Lower leg skin (tissue), 4 donors: ENCODE data around the gene KIAA1671. TPM values are rescaled to one million over a fixed set of nuclear protein-coding genes. Genes with fewer than 3 reads are reported as not detected.

Source experiments
- DNase-seq, 2 donors: peaks; one replicate each; pipeline ENCODE4 v3.0.0-alpha.2; 2019; ENCODE audit warnings: low spot score in 2 of 2
- H3K4me3 ChIP-seq: fragments of 200-600 bp; sonication (generic); 2 replicates; pipeline ENCODE4 v1.5.1; 2017; ENCODE audit warnings: mild to moderate bottlenecking, low read depth; ENCODE audit not compliant: poor library complexity, severe bottlenecking
- CTCF ChIP-seq, 3 donors: fragments of 450-650 bp; IDR thresholded peaks; one replicate each; pipeline ENCODE4 v1.5.1; 2016; ENCODE audit warnings: antibody characterized with exemption in 3 of 3, mild to moderate bottlenecking in 3 of 3, moderate library complexity in 2 of 3
- POLR2A ChIP-seq, 2 donors: fragments of 450-650 bp; IDR thresholded peaks; one replicate each; pipeline ENCODE4 v1.6.1; 2016 to 2017; ENCODE audit warnings: antibody characterized with exemption in 2 of 2, mild to moderate bottlenecking in 1 of 2, moderate library complexity in 1 of 2
- WGBS, 2 donors: methylation state at CpG; one replicate each; pipeline ENCODE4 v1.1.5; 2018; 5-methylcytosine and 5-hydroxymethylcytosine counted together
- intact Hi-C: fragments of 100-400 bp; cut with DNase I; formaldehyde crosslinking; loops from one replicate; pipeline ENCODE4 v1.15.0; 2023; ENCODE audit warnings: low total_unique reads
- total RNA-seq, 4 donors: library from RNA; depleted of rRNA; stranded (reverse); fragments of >200 nt; gene quantifications; one replicate each; pipeline ENCODE4 v1.1.0, GENCODE V29; 2016

Gene KIAA1671
- total RNA-seq, 4 donors from 2014 or later = 60.0 to 87.8 (median 85.1) TPM

GRCh38 chr22:25131198-25131887 is 178.8 kb downstream of the KIAA1671 start:
- DNase-seq = no peak
- 65 to 74% methylated on average over 8 to 9 of the region's 9 CpGs for WGBS, 2 donors
- H3K4me3 ChIP-seq = no peak overlapping the region
- TF ChIP-seq CTCF (IDR thresholded peaks at IDR 0.05) (no peak), POLR2A (IDR thresholded peaks at IDR 0.05) (no peak)
- intact Hi-C loops = no loop called here

- TF ChIP-seq POLR2A (IDR thresholded peaks at IDR 0.05) (no peak), CTCF (IDR thresholded peaks at IDR 0.05) (no peak)
- no peak overlapping the region for H3K4me3 ChIP-seq
- intact Hi-C loops = no loop called here
- 38% methylated on average over 4 of the region's 4 CpGs for WGBS, 2 donors
- DNase-seq = peak in 1 of 2 donors; percentile 79
Observed at GRCh38 chr22:25134028-25134427, 181.5 kb downstream of the KIAA1671 start.

GRCh38 chr22:25134451-25134850 is 181.9 kb downstream of the KIAA1671 start:
- no peak for DNase-seq
- 44 to 47% methylated on average over 2 of the region's 2 CpGs for WGBS, 2 donors
- intact Hi-C loops = no loop called here
- TF ChIP-seq POLR2A (IDR thresholded peaks at IDR 0.05) = no peak
- no peak for TF ChIP-seq CTCF (IDR thresholded peaks at IDR 0.05)
- H3K4me3 ChIP-seq = no peak overlapping the region

DNA sequence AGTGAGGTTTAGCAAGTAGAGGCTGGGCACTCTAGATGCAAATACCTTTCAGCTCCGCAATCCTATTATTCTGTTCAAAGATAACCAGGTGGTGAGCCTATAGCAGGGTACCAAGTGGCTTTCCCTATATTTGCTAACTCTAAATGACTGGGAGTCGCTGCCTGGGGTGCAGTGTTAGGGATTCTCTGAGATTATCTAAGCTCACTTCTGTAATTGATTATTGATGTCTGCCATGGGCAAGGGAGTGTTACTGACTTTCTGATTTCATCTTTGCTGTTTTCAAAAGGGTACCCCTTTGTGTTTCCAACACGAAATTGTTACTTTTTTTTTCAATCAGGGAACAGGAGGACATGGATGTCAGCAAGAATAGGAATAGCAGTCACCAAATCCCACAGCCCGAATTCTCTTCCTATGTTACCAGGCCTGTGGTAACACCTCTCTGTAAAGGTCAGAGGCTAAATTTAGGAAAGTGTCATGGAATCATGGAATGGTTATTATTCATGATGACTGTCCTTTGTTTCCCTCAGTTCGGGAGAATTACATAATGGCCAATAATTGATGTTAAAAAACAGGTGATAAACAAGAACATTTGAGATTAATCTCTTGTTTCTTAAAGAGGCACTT is 184.5 kb downstream of the KIAA1671 start:
- WGBS, 2 donors = 69 to 73% methylated on average over 5 of the region's 5 CpGs
- TF ChIP-seq POLR2A (IDR thresholded peaks at IDR 0.05) (no peak), CTCF (IDR thresholded peaks at IDR 0.05) (no peak)

DNA sequence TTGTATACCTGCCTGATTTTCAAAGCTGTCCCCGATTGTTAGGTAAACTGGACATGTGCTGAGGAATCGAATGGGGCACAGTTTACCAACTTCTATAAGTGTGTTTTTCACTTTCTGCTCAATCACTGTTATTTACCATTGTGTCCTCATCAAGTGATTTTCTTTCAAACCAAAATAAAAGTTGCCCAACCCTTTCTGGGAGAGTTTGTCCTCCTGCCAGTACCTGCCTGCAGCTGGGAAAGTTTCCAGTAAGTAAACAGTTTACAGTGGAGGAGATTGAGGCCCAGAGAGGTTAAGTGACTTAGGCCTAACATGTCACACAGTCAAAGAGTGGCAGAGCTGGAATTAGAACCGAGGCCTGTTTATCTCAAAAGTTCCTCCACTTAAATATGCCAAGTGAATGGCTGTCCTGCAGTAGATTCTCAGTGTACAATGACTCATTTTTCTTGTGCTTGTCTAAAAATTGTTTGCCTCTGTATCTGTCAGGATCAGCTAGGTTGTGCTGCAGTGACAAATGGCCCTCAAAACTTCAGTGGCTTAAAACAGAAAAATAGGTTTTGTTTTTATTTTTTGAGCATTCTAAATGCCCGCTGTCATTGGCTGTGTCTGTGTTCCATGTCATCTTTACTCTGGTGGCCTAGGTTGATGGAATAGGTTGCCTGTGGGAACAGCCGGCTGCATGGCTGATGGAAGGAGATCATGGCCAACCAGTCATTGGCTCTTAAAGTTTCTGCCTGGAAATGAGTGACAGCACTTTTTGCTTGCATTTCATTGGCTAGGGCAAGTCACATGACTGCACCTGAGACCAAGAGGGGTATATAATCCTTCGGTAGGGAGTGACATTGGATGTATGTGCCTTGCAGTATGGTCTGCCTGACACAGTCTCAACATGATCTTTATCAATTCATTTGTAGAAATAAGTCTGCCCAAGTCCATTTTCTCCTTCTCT is 185.3 kb downstream of the KIAA1671 start:
- intact Hi-C loops = no loop called here
- no peak overlapping the region for H3K4me3 ChIP-seq
- TF ChIP-seq CTCF (IDR thresholded peaks at IDR 0.05) (no peak), POLR2A (IDR thresholded peaks at IDR 0.05) (no peak)
- DNase-seq = no peak
- WGBS, 2 donors = 71 to 79% methylated on average over 6 of the region's 6 CpGs

More for the DNA sequence above, 184.5 kb downstream of the KIAA1671 start:
- no peak for DNase-seq
- intact Hi-C loops = no loop called here
- H3K4me3 ChIP-seq = no peak overlapping the region
